HG03039 (cell line): ENCODE results near the gene SMIM45.

Experiments
- ATAC-seq: cut with Tn5 transposase; IDR thresholded peaks from one replicate; pipeline ENCODE4 v1.9.1; 2021; ENCODE audit warnings: mild to moderate bottlenecking, moderate library complexity; ENCODE audit not compliant: unreplicated experiment

SMIM45 gene

DNA sequence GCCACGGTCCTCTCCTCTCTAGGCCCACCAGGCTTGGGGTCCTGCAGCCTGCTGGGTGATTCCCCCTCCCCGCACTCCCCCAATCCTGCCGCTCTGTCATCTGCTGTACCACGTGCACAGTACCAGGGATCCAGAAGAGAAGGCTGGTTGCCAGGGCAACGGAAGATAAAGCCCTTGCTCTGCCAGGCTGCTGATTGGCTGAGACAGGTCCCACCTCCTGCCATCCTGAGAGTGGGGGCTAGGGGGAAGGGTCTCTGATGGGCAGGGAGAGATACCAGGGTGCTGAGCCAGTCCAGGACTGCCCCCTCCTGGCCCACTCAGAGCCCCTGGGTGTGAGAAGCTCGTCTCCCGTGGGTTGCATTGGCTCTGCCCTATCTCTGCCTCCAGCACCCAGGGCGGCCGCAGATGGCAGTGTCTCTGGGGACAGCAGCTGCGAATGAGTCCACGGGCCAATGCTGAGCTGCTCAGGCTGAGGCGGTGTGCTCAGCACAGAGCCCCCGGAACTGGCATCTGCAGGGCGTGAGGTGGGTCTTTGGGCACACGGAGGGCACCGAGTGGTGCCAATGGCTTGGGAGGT is at the start of gene SMIM45:
Gene SMIM45 (plus strand): TSS at position 253 of the 577 bp plus-strand sequence.
- ATAC-seq: no peak

DNA sequence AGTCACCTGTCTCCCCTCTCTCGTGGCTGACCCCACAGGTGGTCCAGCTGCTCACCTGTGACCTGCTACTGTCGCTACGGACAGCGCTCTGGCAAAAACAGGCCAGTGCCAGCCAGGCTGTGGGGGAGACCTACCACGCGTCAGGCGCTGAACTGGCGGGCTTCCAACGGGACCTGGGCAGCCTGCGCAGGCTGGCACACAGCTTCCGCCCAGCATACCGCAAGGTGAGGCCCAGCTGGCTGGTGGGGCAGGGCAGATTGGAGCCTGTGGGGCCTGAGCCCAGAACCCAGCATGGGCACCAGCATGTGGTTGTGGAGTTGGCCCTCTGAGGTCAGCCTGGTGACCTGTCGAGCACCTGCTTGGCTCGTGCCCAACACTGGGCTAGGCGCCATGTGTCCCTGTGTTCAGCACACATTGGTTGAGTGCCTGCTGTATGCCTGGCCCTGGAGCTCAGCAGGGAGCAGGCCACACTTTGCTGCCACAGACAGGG is 49.0 kb upstream of the SMIM45 start:
- ATAC-seq: no peak

DNA sequence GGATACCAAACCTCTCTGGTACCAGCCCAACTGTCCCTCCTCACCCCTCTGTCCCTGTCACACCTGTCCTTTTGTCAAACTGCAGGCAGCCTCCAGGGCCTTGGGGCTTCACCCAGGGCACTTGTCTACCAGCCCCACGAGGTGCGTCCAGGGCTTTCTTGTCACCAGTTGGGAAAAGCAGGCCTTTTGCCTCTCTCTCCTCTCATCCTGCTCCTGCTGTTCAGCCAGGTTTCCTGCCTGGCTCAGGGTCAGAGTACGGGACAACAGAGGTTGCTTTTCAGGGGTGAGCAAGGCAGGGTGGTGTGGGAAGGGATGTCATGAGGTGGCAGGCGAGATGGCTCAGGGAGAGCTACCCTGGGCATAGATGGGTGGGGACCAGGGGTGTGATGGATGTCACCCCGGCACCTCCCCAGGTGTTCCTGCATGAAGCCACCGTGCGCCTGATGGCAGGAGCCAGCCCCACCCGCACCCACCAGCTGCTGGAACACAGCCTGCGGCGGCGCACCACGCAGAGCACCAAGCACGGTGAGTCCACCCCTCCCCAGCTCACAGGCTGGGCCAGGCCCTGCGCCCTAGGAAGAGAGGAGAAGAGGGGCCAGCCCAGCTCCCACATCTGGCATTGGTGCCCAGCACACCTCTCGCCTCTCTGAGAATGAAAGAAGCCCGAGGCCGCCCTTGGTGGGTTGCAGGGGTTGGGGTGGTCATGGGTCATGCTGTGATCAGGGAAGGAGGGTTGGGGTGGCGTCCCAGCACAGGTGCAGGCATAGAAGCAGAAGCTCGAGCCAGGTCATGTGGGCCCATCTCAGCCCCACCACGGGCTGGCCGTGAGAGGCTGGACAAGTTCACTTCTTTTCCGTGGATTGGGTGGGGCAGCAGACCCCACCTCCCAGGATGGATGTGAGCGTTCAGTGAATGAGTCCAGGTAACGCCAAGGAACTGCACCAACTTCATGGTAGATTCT is 47.2 kb upstream of the SMIM45 start:
- ATAC-seq: no peak

DNA sequence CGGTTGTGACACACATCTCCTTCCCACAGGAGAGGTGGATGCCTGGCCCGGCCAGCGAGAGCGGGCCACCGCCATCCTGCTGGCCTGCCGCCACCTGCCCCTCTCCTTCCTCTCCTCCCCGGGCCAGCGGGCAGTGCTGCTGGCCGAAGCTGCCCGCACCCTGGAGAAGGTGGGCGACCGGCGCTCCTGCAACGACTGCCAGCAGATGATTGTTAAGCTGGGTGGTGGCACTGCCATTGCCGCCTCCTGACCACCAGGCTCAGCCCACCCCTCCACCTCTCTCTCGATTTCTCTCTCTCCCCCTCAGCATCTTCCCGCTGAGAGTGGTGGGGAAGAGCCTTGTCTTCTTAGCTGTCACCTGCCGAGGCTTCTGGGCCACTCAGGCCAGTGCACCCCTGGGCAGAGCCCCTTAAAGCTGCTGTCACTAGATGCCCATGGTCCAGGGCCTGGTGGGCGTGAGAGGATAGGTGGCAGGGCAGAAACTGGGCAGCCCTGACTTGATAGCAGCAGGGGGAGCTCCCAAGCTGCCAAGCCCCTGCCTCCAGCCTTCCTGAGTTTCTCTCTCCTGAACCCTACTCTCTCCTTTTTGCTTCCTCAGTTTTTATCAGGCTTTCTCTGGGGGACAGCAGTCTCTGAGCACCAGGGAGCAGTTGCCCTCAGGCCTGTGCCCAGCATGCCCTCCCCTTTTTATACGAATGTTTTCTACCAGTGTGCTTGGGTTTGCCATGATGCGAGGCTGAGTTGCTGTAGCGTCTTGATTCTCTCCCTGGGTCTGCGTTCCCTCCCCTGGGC is 46.3 kb upstream of the SMIM45 start:
- ATAC-seq: no peak

DNA sequence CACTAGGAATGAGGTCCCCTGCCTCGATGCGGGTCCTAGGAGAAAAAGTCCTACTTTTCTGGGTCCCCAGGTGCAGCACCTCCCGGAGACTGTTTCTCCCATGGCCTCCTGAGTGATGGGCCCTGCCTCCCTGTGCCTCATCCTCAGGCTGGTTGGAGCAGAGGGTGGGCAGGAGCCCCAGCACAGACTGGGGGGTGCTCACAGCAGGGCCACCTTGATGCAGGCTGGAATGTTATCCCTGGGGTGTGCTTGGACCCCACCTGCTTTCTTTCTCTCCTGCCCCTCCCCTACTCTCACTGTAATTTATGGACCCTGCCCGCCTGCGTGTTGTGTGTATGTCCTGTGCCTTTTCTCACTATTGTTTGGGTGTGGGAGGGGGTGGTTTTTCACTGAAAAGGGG is 45.1 kb upstream of the SMIM45 start:
- no peak for ATAC-seq

DNA sequence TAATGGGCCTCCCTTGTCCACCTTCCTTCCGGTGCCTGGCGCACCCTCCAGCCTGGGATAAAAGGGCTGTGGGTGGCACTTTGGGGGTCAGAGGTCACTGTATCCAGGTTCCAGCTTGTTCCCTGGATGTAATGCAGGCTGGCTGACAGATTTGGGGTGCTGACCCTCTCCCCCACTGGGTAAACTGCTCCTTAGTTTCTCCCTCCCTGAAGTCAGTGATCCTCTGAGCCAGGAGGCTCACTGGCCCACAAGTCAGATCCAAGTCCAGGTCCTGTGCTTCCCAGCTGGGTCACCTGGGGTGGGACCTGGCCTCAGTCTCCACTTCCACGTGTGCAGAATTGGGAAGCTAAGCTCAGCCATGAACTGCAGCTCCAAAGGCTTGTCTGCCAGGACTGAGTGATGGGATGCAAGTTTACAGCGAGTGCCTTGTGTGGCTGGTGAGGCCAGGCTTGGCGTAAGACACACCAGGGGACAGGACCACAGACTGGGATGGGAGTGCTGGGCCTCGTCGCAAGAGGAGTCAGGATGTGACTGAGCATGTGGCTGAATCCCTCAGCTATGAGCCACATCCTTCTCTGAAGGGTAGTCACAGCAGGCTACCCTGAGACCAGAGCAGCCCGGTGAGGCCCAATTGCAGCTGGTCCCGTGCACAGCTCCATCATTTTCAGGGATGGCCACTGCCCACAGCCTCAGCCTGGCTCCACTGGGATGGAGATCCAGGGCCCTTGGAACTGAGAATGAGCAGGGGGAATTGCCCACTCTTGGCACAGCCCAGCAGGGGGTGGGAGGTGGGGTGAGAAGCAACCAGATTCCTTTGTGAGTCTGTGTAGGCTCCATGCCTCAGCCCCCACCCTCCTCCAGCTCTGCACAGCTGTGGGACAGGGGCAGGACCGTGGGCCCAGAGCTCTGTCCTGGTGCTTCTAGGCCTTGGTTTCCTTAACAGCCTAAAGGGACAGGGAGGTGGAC is 44.2 kb upstream of the SMIM45 start:
- no peak for ATAC-seq

DNA sequence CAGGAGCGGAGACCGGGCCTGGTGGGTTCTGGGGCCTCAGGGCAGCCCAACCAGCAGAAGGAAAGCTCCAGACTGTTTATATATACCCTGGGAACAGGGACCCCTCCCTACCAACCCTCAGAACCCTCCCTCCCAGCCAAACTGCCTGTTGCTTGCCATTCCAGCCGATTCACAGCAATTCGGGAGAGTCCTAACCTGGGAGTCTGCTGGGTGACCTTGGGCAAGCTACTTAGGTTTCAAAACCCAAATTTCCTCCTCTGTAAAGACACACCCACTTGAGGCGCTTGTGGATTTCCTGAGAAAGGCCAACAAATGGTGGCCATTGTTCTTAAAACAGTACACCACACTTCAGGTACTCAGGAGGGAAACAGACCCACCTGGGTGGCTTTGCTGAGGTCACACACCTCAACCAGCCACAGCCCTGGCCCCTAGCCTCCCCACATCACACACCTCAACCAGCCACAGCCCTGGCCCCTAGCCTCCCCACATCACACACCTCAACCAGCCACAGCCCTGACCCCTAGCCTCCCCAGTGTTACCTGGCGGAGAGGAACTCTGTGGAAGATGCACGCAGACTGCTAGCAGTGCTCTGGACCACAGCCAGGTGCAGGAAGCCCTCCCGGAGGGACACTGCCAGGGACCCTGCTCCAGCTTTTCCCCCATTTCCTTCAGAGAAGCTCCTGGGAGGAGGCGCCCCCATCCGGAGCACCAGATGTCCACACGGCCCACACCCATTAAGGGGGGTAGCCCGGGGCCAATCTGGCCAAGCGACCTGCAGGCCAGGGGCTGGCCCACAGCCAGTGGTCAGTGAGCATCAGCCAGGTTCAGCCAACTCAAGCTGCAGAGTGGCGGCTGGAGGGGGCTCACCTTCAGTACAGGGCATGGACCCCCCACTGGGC is 43.3 kb upstream of the SMIM45 start:
- ATAC-seq: no peak

DNA sequence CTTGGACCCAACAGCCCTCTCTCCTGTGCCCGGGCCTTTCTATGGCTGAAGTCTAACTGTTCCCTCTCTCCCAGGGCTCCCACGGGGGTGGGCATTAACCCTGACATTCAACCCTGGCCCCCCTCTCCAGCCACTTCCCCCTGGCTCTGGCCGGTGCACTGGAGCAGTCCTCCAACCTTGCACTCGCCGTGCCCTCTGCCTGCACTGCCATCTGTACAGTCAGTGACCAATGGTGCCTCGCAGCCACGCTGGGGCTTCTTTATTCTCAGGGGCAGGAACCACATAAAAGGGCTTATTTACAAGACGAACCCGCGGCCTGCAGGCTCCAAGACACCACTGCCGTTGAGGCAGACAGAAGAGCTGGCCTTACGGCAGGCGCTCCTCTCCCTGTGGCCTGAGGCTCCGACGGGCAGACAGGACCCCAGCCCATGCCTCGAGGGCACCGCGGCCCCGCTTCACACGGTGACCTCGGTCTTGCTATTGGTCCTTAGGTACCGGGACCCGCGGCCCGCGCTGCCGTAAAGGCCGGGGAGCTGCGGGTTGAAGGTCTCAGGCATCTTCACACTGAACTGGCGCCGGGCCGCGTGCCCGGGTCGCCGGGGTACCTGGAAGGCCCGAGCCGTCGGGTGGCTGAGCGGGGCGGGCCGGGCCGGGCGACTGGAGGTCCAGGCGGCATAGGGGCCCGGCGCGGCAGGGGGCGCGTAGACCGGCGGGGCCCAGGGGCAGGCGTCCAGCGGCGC is 42.5 kb upstream of the SMIM45 start:
- no peak for ATAC-seq

DNA sequence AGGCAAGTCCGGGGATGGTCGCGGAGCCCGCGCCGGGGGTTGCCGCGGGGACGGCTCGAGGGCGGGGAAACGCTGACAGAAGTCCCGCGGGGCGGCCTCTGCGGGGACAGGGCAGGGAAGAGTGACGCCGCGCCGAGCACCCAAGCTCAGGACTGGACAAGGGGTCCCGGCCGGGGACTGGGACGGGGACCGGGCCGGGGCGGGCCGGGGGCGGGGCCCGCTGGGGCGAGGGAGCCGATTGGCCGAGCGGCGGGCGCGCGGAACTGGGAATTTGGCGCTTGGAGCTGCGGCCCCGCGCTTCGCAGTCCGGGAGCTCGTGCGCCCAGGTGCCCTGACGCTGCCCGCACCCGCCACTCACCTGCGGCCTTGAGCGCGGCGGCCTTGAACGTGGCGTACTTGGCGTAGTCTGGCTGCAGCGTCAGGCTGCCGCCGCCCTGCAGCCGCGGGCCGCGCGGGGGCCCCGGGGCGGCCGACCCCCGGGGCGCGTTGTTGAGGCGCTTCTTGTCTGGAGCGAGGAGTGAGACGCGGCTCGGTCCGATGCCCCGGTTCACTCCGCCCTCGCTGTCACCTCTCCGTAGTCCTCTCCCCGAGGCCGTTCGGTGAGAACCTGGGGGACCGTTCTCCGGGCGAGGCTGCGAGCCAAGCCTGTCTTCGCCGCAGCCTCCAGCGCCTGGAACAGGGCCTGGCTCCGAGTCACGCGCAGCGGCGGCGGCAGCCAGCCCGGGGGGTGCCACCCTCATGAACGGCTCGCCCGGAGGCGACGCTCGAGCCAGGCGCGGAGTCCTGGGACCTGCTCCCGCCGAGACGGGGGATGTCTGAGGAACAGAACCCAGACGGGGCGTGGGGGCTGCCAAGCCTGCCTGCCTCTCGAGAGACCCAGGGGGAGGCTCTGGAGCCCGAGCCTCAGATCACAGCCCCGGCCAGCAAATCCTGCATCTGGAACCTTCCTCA is 41.6 kb upstream of the SMIM45 start:
- no peak for ATAC-seq

DNA sequence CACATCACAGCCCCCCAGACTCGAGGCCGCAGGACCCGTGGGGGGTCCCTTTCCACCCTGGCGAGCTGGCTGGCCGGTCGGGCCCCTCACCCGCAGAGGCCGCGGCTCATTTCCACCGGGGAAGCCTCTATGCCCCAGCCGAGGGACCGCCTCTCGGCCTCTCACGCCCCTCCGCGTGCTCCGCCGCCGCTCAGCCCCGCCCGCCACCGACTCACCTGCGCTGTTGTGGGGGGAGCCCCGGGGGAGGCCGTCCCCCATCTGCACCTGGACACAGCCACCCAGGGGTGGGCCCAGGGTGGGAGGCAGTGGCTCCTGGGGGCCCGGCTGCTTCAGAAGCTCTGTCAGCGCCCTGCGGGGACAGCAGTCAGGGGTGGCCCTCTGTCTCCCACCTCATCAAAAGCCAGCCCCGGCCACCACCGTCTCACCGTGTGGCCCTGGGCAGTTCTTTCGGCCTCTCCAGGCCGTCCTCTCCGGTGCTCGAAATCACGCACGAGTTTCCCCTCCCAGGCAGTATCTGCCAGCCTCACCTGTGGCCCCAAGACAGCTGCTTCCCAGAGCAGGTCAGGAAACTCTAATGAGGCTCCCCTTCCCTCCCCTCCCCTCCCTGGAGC is 40.8 kb upstream of the SMIM45 start:
- no peak for ATAC-seq

DNA sequence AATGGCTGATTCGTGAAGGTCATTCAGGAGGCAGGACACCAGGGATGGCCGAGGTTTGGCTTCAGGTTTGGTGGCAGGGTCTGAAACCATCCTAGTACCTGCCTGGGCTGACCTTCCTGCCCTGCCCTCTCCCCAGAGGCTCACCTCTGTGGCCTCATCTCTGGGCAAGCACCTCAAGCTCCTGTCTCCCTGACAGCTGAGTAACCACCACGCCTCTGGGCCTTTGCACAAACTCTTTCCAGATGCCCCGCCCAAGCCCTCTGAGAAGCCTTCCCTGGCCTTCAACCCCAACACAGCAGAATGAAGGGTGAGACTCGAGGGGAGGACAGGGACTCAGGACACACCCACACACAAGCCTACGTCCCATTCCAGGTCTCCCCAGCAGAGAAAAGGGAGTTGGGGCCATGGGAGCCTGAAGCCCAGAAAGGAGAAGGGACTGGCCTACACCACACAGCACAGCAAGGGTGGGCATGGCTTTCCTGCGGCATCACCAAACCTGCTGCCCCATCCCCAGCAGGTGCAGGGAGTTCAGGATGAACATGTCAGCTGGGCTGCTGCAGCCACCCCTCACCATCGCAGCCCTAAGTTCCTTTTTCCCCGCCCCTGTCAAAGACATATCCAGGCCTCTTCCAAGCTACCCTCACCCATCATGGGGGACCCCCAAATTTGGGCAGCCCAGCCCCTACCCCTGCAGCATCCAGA is 39.5 kb upstream of the SMIM45 start:
- ATAC-seq: no peak

DNA sequence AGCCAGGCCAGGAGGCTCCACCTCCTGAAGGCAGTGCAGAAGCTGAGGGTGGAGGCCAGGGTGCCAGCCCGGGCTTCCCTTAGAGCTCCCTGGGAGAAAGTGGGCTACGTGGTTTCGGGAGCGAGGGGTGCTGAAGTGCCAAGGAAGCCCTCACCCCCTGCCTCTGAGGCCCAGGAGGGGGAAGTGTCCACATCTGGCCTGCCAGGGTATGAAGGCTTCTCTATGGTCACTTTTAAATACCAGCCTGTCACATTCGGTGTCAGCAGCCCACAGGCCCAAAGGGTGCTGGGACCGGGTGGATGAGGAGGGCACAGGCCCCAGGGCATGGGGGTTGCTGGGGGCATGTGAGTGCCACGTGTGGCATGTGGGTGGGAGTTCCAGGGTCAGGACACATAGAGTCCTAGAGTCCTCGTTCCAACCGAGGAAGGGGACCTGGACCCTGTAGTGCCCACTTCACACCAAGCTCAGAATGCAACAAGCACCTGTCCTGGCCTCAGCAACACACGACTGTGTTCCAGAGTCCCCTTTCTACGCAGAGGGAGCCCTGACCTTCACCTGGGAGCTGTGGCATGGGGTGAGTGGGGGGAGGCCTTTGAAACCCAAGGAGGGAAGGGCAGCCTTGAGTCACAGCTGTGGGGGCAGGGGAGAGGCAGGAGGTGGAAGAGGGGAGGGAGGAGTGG is 38.8 kb upstream of the SMIM45 start:
- no peak for ATAC-seq

DNA sequence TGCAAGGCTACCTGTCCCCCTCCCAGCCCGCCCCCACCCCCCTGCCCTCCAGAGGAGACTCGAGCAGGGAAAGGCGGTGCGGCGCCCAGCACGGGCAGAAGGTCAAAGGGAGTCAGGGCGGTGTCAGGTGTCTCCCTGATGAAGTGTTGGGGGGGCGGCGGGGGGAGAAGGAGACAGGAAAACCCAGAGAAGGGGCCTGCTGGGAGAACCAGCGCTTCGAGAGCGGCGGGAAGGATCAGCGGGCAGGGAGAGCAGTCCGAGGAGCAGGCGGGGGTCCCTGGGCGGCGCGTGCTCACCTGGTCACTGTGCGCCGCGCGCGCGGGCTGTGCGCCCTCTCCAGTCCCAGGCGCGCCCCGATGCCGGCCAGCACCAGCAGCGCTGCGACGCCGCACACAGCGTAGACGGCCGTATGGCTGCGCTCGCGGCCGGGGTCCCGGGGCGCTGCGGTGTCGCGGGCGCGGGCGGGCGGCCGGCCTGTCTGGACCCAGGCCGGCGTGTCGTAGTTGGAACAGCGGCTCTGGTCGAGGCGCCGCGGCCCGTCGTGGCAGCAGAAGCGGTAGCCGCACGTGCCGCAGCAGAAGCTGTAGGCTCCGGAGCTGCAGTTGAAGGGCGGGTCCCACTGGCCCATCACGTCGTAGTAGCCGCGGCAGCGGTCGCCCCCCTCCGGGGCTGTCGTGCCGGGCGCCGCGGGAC is 38.0 kb upstream of the SMIM45 start:
- no peak for ATAC-seq

DNA sequence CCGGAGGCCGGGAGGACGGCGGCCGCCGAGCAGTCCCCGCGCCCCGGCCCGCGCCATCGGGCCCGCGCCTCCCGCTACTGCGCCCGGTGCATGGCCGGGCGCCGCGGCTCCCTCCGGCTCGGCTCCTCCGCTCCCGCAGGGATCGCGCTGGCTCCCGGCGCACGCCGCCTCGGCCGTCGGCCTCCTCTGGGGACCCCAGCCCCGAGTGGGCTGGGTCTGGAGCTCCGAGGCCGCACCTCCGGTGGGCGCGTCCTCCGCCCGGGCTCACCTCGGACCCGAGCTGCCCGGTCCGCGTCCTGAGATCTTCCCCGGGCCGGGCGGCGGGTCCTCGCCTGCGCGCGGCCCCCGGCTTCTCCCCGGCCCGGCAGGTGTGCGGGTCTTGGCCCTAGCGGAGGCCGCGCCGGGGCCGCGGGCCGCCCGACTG is 37.3 kb upstream of the SMIM45 start:
- ATAC-seq: no peak
